ELF-1 (cell line): ENCODE results near the gene EPS15.
"Not testable (repeated sequence)": the region's sequence is repeated elsewhere in the genome, so short reads cannot be mapped to it uniquely, and the experiment has no call there.

Experiments used
- DNase-seq: peaks from one replicate; pipeline ENCODE4 v3.0.0-alpha.2; 2016; ENCODE audit warnings: low read depth, low spot score

The EPS15 gene

DNA sequence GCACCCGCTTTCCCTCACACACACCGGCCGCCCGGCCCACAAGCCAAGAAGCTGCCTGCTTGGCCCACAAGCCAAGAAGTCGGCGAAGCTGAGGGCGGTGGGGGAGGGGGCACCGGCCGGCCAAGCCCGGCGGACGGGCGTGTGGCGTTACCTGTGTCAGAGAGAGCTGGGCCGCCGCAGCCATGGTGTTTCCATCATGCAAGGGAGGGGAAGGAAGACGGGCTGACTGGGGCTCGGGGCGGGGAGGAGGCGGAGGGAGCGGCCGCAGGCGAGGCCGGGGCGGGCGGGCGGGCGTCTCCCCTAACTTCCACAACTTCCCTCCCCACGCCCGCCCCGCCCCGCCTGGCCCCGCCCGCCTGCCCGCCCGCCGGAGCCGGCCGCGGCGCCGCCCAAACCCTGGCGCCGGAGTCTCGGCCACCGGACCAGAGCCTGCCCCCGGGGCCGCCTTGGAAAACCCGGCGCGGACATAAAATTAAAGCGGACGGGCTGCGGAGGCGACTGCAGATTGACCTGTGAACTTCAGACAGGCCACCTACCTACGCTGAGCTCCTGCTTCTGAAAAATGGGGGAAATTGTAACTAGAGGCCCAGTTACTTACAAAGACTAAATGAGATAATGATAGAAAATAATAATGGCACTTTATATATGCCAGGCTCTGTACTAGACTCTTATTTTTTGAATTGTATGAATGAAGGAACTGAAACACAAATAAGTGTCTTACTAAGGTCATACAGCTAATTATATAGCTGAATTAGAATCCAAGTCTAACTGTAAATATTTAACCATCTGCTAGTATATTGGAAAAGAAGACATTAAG is at the start of gene EPS15:
TSS of gene EPS15 (minus strand) at position 219 of the 817 bp plus-strand sequence. CDS start at position 184, 35 bp downstream.
- DNase-seq, result peak; percentile 85

DNA sequence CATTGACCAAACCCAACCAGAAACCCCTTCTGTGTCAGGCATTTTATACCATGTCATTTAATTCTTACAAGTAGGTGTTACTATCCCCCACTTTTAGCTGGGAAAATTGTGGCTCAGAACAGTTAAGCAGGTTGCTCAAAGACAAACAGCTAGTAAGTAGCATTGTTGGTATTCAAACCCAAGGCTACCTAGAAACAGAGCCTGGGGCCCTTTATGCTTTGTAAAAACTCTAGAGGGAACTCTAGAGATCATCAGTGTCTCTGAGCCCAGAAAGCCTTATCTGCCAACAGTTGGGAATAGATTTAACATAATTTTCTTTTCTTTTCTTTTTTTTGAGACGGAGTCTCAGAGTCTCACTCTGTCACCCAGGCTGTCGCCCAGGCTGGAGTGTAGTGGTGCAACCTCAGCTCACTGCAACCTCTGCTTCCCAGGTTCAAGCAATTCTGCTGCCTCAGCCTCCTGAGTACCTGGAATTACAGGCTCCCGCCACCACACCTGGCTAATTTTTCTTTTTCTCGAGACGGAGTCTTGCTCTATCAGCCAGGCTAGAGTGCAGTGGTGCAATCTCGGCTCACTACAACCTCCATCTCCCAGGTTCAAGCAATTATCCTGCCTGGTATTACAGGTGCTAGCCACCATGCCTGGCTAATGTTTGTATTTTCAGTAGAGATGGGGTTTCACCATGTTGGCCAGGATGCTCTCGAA is 49.3 kb upstream of the EPS15 start:
- peak; percentile 18 for DNase-seq

DNA sequence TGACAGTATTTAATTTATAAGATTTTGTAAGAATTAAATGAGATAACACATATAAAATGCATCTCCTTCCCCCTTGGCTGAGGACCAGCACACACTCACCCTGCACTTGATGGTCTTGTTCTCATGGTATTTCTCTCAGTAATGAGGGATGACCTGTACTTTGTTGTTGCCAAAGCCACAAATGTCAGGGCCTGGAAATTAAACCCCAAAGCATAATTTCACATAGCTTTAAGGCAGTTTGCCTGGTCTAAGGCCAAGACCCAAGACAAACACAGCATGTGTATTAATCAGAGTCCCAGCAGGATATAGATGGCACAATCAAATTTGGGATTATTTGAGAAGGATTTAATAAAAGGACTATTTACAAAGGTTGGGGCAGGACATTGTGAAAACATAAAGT is 48.6 kb upstream of the EPS15 start:
- DNase-seq, result no peak

DNA sequence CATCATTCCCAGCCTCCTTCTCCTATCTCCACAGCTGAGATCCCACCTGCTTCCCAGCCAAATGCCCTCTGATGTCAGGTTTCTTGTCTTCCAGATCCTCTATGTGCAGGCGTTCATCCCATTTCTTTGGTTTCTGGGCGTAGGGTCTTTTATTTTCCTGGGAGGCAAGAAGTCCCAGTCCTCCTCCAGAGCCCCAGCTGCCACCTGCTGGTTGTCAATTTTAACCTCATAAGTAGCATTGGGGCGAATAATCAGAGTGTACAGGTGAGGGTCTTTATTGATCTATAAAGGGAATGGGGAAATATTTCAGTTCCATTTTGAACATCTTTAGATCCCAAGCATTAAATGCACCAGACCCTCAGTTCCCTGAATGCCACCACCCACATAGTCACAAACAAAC is 47.2 kb upstream of the EPS15 start:
- DNase-seq, result no peak

DNA sequence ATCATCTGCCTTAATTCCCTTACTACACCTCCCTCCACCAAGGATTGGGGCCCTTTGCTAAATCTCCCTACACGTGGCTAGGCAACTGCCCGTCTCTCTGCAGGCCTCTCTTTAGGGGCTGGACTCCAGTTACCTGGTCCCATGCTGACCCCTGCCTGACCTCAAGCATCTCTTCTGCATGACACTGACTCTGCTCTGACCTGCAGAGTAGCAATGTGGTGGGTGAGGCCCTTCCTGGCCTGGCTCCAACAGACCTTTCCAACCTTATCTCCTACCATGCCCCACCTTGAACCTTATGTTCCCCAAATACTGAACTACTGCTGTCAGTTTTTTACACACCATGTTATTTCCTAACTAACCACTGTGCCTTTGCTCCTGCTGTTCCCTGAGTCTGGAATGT is 45.9 kb upstream of the EPS15 start:
- DNase-seq, result no peak

DNA sequence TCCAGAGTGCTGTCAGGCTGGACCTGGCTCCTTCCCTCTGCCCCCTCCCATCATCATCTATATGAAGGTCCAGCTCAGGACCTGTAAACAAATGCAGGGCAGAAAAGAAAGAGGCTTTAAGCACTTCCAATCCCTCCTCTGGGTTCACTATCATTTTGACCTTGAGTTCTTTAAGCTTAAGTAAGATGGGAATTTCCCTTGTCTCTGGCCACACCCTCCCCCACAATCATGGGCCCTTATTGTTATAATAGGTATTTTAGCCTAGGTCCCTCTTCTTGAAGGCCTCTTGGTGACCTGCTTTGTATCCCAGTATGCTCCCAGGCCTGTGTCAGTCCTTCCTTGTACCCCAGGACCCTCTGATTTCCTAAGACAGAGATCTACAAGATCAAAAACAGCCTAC is 45.1 kb upstream of the EPS15 start:
- no peak for DNase-seq

DNA sequence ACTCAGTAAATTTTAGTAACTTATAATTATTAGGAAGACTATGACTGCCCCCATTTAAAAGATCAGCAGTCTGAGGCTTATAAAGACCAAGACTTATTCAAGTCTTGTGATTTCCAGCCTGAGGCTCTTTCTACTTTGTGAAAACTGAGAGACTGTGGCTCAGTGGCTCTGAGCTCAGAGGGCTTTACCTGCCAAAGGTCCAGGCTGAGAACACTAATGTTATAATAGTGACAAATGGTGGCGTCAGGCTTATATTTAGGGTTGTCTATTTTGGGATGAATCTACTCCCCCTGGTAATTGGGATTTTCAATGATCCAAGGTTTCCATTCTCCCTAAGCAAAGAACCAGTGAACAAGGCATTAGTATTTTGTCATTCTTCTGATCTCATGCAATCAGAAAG is 42.6 kb upstream of the EPS15 start:
- DNase-seq, result no peak

DNA sequence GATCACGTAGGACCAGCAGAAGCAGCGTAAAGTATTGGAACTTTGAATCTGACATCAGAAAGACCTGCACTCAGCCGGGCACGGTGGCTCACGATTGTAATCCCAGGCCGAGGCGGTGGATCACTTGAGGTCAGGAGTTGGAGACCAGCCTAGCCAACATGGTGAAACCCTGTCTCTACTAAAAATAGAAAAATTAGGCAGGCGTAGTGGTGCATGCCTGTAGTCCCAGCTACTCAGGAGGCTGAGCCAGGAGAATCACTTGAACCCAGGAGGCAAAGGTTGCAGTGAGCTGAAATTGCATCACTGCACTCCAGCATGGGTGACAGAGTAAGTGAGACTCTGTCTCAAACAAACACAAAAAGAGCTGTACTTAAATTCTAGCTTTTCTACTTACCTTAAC is 41.8 kb upstream of the EPS15 start:
- not testable (repeated sequence) for DNase-seq

DNA sequence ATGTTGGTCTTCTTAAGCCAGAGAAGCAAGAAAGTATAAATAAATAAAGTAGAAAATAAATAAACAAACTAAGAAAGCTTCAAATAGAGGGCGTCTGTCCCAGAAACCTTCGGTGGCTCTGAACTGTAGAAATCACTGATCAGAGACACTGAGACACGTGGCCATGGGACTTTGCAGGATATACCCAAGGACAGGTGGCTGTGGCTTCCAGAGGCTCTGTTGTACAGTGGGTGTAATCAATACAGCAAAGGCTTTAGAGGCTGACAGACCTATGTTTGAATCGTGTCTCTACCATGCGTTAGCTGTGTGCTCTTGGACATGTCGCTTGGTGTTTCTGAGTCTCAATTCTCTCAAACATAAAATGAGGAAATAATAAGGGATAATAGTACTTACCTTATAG is 41.0 kb upstream of the EPS15 start:
- DNase-seq, result no peak

DNA sequence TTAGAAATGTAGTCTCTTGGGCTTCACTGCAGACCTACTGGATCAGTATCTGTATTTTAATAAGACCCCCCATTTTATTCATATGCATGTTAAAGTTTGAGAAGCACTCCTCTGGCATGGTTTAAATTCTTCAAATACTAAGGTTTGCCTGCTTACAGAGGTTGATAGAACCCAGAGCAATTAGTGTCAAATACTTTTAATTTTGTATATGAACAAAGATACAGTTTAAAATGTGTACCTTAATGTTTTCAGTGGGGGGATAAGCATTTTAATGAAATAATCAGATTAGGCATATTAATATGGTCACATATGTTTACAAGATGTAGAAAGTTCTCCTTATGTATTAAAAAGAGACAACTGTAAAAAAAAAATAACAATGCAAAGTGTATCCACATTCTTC is 40.4 kb upstream of the EPS15 start:
- no peak for DNase-seq

DNA sequence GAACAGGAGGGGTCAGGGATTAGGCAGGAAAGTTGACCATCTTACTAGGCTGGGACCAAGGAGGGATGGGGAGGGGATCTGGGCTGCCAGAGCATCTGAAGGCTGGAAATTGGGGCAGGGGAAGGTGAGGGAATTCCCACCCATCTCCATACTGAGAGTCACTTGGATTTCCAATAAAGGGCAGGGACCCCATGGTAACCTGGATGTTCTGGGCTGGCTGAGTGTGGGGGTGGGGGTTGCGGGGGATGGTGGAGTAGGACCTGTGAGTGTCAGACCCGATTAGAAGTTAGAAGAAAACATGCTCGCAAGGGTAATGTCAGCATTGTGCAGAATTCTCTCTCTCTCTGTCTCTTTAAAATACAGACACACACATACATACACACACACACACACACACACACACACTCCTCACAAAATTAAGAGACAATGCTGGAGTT is 40.0 kb upstream of the EPS15 start:
- no peak for DNase-seq

DNA sequence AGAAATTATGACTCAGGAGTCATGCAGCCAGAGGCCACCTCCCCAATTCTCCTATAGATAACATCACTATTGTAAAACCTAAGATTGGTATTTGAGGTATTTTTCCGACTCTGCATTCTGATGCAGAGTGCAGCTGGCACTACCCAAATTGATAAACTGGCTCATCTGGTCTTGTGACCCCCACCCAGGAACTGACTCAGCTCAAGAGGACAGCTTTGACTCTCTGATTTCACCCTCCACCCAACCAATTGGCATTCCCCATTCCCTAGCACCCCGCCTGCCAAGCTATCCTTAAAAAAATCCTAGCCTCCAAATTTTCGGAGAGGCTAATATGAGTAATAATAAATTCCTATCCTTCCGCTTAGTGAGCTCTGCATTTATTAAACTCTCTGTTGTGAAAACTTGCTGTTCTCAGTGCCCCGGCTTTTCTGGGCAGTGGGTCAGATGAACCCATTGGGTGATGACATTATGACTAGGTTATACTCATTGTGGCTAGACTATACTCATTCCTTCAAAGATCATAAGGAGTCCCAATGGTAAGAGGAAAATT is 39.4 kb upstream of the EPS15 start:
- DNase-seq, result peak; percentile 47

DNA sequence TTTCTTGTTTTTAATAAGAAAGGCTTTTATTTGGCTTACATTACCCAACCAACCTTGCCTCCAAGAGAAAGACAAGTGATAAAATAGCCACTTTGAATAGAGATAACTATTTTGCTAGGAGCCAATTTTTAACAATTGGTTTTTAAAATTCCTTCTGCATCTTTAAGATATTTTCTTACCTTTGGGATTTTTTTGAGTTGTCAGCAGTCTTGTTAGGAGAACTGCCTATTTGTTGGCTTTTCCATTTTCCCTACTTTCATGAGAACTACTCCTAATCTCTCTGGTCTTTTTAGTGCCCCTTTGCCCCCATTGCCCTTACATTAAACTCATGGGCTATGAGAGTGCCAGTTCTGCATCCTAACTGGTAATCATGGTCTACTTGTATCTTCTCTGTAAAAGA is 38.1 kb upstream of the EPS15 start:
- no peak for DNase-seq

DNA sequence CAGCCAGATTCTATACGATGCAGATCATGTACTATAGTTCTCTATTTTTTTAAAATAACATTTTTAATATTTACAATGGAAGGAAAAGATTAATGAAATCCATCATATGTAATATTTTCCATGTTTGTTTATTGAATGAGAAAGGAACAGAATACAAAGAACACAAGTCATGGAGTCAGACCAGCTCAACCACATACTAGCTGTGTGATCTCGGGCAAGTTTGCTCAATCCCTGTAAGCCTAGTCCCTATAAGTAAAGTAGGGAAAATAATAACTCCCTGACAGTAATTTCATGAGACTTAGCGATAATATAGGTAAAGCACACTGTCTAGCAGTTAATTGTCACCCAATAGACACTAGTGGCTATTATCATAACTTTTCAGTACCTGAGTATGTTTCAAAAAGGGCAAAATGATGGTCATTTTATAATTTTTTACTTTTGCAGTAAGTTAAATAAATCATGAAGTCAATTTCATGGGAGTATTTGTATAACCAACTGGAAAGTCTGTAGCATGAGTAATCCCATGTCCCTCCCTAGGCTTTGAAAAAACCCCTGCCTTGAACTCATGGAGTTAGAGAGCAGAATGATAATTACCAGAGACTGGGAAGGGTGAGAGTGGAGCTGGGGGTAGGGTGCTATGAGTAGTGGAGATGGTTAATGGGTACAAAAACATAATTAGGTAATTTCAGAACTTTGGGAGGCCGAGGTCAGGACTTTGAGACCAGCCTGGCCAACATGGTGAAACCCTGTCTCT is 37.0 kb upstream of the EPS15 start:
- no peak for DNase-seq

DNA sequence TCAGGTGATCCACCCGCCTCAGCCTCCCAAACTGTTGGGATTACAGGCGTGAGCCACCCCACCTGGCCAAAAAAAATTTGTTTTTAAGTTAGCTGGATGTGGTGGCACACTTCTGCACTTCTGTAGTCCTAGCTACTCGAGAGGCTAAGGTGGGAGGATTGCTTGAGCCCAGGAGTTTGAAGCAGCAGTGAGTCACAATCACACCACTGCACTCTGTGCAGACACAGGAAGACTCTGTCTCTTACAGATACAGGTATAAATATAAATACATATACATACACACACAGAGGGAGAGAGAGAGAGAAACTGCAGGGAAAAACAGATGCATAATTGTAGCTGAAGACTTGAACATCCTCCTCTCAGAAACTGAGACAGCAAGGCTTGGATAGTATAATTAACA is 34.8 kb upstream of the EPS15 start:
- no peak for DNase-seq

DNA sequence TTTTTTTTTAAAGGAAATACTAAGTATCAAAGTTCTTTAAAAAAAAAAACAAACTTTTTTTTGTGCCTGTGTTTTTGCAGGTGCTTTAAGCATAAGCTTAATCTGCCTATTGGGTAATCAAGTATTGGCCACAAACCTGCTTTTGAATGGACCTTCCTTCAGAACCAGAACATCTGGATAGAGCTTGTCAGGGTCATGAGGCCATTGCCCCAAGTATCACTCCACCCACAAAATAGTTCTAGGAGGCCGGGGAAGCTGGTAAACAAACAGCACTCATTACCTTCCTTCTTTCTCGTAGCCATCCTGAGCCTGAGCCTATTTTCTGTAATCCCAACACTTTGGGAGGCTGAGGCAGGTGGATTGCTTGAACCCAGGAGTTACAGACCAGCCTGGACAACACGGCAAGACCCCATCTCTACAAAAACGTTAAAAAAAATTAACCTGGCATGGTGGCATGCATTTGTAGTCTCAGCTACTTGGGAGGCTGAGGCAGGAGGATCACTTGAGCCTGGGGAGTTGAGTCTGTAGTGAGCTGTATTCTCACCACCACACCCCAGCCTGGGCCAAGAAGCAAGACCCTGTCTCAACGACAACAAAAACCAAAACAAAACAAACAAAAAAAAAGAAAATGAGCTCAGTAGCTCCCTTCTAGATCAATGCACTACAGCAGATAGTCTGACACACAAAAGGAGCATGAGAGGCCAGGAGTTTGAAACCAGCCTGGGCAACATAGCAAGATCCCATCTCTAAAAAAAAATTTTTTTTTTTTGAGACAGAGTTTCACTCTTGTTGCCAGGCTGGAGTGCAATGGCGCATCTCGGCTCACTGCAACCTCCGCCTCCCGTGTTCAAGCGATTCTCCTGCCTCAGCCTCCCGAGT is 34.1 kb upstream of the EPS15 start:
- DNase-seq, result no peak

DNA sequence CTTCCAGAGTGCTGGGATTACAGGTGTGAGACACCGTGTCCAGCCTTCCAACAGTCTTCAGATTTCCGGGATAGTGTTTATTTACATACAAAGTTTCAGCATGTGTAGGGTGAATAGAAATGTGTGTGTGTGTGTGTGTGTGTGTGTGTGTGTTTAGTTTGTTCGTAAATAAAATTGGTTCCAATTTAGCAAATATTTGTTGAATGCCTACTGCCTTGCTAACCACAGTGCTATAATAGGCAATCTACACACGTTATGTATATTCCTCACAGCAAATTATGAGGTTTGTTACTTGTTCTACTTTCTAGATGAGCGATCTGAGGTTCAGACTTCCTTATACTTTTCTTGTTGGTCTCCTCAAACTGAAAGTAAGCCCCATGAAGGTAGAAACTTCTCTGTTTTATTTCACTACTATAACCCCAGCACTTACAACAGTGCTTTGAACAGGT is 32.8 kb upstream of the EPS15 start:
- no peak for DNase-seq

DNA sequence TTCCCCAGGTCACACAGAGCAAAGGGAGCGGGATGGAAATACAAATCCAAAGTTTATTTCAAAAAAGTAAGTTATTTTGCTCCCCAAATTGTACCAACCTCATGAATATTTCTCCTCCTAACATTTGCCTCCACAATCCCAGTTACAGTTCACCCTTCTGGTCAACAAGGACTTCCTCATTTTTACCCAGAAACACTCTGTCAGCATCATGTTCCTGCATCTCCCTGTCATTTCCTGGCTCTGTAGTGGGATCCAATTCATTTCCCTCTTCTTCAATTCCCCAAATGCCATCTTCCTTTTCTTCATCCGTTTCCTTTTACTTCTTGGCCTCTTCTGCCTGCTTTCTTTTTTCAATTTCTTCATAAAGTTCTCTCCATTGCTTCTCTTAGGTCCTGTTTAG is 32.0 kb upstream of the EPS15 start:
- no peak for DNase-seq

DNA sequence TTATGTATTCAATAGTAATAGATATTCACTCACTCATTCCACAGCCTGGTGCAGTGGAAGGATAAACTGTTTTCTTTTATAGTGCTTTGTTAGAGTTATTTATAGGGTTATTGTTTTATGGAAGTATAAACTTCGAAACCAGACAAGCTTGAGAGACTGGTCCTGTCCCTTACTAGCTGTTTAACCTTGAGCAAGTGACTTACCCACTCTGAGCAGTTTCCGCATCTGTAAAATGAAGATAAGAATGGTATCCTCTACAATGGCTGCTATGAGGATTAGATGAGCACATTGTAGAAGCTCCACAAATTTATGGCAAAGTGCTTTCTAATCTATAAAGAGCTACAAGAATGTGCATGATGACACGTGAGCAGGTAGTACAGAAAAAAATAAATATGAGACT is 30.8 kb upstream of the EPS15 start:
- no peak for DNase-seq

DNA sequence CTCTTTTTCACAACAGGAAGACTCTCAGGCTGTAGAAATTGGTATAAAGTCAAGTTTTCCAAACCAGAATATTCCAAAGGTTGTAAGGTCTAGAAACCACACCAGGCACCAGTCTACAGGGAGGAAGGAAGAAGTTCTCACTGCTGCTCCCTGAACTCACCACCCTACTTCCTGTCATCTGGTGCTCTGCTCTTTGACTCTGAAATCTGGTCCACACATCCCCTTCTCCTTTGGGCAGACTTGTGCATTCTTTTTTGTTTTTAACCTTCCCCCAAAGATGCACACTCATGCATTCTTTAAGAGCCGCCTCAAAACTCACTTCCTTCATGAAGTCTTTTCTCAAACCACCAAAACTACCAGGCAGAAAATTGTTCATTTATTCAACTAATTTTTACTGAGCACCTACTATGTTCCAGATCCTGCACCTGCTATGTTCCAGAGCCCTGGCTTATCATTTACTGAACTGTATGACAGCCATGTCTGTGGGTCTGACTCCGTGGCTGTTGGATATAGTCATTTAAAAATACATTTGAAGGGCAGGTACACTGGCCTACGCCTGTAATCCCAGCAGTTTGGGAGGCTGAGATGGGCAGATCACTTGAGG is 30.1 kb upstream of the EPS15 start:
- DNase-seq, result no peak

DNA sequence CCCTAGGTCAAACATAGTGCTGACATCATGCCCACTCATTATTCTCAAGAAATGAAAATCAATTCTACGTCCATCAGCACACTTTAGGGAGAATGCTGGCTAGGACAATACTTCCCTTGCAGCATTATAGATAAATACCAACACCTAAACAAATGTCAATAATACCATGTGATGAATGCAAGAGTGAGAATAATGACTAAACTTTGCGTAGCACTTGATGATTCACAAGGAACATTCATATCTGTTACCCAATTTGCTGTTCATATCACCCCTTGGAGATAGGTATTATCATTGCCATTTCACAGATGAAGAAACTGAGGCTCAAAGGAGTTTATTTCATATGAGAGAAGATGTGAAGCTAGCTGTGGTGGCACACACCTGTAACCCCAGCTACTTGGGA is 24.8 kb upstream of the EPS15 start:
- no peak for DNase-seq
